MM.1S (cell line): Measurements from ENCODE around the gene MCOLN1.

Experiments
- EZH2 ChIP-seq: fragments of 300-600 bp; sonication (generic); optimal IDR thresholded peaks from 2 replicates; pipeline ENCODE3; 2017; ENCODE audit warnings: low read depth, mild to moderate bottlenecking, antibody characterized with exemption, low read length, mixed read lengths
- TF ChIP-seq, protein P1 (sequence below): fragments of 300-600 bp; sonication (generic); IDR thresholded peaks from 2 replicates; pipeline ENCODE4 v1.5.1; 2016; ENCODE audit warnings: antibody characterized with exemption, low read length, mixed read lengths

DNA sequence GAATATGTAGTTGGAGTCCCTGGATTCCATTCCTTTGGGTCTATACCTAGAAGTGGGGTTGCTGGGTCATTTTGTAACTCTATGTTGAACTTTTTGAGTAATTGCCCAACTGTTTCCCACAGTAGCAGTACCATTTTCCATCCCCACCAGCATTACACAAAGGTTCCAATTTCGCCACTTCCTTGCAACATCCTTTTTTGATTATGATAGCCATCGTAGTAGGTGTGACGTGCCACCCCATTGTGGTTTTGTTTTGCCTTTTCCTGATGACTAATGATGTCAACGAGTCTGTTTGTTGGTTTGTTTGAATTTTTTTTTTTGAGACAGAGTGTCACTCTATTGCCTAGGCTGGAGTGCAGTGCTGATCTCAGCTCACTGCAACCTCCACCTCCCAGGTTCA is 30.3 kb upstream of the MCOLN1 start:
- TF ChIP-seq, protein P1, sequence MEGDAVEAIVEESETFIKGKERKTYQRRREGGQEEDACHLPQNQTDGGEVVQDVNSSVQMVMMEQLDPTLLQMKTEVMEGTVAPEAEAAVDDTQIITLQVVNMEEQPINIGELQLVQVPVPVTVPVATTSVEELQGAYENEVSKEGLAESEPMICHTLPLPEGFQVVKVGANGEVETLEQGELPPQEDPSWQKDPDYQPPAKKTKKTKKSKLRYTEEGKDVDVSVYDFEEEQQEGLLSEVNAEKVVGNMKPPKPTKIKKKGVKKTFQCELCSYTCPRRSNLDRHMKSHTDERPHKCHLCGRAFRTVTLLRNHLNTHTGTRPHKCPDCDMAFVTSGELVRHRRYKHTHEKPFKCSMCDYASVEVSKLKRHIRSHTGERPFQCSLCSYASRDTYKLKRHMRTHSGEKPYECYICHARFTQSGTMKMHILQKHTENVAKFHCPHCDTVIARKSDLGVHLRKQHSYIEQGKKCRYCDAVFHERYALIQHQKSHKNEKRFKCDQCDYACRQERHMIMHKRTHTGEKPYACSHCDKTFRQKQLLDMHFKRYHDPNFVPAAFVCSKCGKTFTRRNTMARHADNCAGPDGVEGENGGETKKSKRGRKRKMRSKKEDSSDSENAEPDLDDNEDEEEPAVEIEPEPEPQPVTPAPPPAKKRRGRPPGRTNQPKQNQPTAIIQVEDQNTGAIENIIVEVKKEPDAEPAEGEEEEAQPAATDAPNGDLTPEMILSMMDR: no peak
- no peak for TF ChIP-seq EZH2
